Coronary artery (tissue), 2 donors: ENCODE data around the gene HTT.

Experiments
- DNase-seq: peaks from one replicate; pipeline ENCODE4 v3.0.0-alpha.2; 2017; ENCODE audit warnings: low spot score
- H3K27ac ChIP-seq, 2 donors: fragments of 200-600 bp; sonication (generic); one replicate each; pipeline ENCODE4 v1.5.1; 2016 to 2019
- H3K4me3 ChIP-seq: fragments of 200-600 bp; sonication (generic); 2 replicates; pipeline ENCODE4 v1.5.1; 2016; ENCODE audit warnings: mild to moderate bottlenecking, moderate library complexity
- CTCF ChIP-seq: fragments of 200-600 bp; sonication (generic); IDR thresholded peaks from one replicate; pipeline ENCODE4 v1.5.1; 2019; ENCODE audit warnings: antibody characterized with exemption

The HTT gene

GRCh38 chr4:3268395-3269104 lies 194.1 kb downstream of the HTT start:
- DNase-seq = peak; percentile 62
- Histone ChIP-seq H3K4me3 (no peak overlapping the region), H3K27ac (no peak overlapping the region)
- no peak for TF ChIP-seq CTCF

DNA sequence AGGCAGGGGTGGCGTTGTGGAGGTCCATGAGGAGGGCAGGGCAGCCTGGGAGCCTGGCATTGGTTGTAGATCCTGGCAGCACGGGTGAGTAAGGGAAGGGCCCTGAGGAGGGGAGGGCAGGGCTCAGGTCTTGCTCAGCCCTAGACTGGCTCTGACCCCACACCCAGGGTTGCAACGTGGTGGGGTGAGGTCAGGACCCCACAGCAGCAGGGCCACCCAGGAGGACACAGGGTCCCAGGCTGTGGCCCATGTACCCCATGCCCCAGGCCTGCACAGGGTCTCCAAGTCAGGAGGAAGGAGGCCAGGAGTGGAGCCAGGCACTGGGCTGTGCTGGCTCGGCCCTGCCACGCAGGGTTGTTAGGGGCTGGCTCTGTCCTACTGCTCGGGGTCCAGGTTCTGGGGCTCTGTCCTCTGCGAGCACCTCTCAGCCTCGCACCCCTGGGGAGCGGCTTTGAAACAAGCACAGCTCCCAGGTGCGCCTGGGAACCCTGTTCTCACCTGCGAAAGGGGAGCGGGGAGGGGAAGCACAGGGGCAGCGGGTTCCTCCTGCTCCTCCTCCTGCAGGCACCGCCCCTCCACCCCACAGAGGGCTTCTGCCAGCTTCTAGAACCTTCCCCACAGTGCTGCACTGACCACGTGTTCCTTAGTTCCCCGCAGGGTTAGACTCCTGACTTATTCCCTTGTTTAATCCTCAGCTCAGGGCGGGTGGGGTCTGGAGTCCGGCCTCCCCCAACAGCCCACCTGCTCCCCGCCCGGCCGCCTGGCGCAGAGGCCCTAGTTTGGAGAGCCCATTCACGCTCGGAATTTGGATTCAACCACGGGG lies 194.8 kb downstream of the HTT start:
- TF ChIP-seq CTCF = no peak
- Histone ChIP-seq H3K27ac (no peak overlapping the region), H3K4me3 (no peak overlapping the region)
- peak; percentile 59 for DNase-seq

- no peak overlapping the region for H3K27ac ChIP-seq
- no peak overlapping the region for H3K4me3 ChIP-seq
- peak; percentile 72 for DNase-seq
- TF ChIP-seq CTCF = no peak
These were observed 195.6 kb downstream of the HTT start for GRCh38 chr4:3269991-3270611.

GRCh38 chr4:3271131-3271530 lies 196.7 kb downstream of the HTT start:
- Histone ChIP-seq H3K27ac (no peak overlapping the region), H3K4me3 (no peak overlapping the region)
- peak; percentile 14 for DNase-seq
- no peak for TF ChIP-seq CTCF

DNA sequence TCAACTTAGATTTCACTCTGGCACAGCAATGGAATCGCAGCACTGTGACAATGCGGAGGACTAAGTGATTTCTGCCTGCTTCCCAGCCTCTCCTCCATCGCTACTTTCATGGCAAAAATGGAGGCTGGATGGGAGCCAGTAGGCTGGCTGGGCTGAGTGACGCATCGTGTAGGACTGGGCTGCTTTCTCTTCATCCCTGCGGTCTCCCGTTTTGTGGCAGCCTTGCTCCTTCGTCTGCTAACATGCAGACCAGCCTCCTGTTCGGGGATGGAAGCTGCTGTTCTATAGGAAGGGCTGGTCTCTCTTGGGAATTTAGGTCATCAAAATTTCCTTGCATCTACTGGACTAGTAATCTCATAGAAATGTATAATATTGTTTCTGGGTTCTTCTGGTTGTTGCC lies 202.5 kb downstream of the HTT start:
- peak; percentile 81 for DNase-seq
- TF ChIP-seq CTCF = no peak
- peak overlapping the region; percentile 34 for H3K4me3 ChIP-seq

GRCh38 chr4:3280466-3280865 lies 206.0 kb downstream of the HTT start:
- no peak for TF ChIP-seq CTCF
- Histone ChIP-seq H3K27ac (no peak overlapping the region), H3K4me3 (no peak overlapping the region)
- DNase-seq = peak; percentile 21

More for the DNA sequence above, 202.5 kb downstream of the HTT start:
- no peak overlapping the region for H3K27ac ChIP-seq
